ENCODE measurements around the gene PDE4D.

DNA sequence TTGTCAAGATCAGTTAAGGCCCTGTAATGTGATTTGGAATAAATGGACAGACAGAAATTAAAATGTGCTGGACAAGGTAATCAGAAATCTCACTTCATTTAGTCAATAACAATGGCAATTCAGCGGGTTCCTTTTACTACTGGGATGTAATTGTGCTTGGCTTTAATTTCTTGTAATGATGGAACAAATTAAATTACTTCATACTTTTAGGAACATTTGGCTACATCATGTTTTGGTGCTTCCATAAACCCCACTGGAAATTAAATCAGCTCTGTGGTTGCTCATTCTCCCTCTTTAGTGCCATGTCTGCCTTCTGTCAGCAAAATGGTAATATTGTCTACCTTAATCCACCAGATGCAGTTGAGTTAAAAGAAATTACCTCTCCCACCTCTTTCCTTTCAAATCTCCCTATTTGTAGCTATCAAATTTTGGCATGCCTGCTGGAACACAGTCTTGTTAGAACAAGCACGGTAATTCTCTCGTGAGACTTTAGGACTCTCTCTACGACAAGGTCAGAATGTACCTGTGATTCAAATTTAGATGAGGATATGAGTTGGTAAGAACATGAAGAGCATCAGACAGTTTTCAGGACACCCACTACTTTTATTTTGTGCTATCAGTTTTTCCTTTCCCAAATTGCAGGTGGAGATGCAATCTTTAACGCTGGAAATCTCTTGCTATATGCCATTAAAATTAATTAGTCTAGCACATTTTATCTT is 834.4 kb downstream of the PDE4D start:
- TF ChIP-seq, protein P1, sequence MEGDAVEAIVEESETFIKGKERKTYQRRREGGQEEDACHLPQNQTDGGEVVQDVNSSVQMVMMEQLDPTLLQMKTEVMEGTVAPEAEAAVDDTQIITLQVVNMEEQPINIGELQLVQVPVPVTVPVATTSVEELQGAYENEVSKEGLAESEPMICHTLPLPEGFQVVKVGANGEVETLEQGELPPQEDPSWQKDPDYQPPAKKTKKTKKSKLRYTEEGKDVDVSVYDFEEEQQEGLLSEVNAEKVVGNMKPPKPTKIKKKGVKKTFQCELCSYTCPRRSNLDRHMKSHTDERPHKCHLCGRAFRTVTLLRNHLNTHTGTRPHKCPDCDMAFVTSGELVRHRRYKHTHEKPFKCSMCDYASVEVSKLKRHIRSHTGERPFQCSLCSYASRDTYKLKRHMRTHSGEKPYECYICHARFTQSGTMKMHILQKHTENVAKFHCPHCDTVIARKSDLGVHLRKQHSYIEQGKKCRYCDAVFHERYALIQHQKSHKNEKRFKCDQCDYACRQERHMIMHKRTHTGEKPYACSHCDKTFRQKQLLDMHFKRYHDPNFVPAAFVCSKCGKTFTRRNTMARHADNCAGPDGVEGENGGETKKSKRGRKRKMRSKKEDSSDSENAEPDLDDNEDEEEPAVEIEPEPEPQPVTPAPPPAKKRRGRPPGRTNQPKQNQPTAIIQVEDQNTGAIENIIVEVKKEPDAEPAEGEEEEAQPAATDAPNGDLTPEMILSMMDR (IDR thresholded peaks at IDR 0.05), result no peak
- TF ChIP-seq POLR2A (IDR thresholded peaks at IDR 0.05), result no peak
